Osteoblast (primary cell): ENCODE measurements around the gene FLII. TPM values are rescaled to one million over a fixed set of nuclear protein-coding genes. Genes with fewer than 3 reads are reported as not detected.

ENCODE experiments used
- DNase-seq: peaks from one replicate; pipeline ENCODE4 v3.0.0; 2011; ENCODE audit warnings: low spot score, mixed read lengths; ENCODE audit not compliant: insufficient read length; ENCODE audit errors: missing footprints
- H2AFZ ChIP-seq: 2 replicates; pipeline ENCODE4 v1.6.0; 2011; ENCODE audit warnings: mild to moderate bottlenecking, low read length
- H3K27ac ChIP-seq: 2 replicates; pipeline ENCODE4 v1.5.1; 2011; ENCODE audit warnings: mild to moderate bottlenecking, low read depth, low read length, moderate library complexity
- H3K27me3 ChIP-seq: 2 replicates; pipeline ENCODE4 v1.6.0; 2012; ENCODE audit warnings: mild to moderate bottlenecking, control low read depth, inconsistent platforms, low read length, moderate library complexity; ENCODE audit not compliant: insufficient read depth
- H3K36me3 ChIP-seq: 2 replicates; pipeline ENCODE4 v1.5.1; 2011; ENCODE audit warnings: mild to moderate bottlenecking, low read length, control low read depth, moderate library complexity; ENCODE audit not compliant: insufficient read depth
- H3K4me1 ChIP-seq: 2 replicates; pipeline ENCODE4 v1.5.1; 2011; ENCODE audit warnings: mild to moderate bottlenecking, low read length, control low read depth, moderate library complexity; ENCODE audit not compliant: insufficient read depth
- H3K4me2 ChIP-seq: 2 replicates; pipeline ENCODE4 v1.6.0; 2011; ENCODE audit warnings: mild to moderate bottlenecking, low read length; ENCODE audit not compliant: insufficient read depth
- H3K4me3 ChIP-seq: fragments of 200-600 bp; sonication (generic); 3 replicates; pipeline ENCODE4 v1.5.1; 2012; ENCODE audit warnings: mild to moderate bottlenecking, low read length, inconsistent platforms; ENCODE audit not compliant: insufficient read depth
- H3K79me2 ChIP-seq: 2 replicates; pipeline ENCODE4 v1.6.0; 2012; ENCODE audit warnings: mild to moderate bottlenecking, low read length, control low read depth, inconsistent platforms; ENCODE audit not compliant: insufficient read depth
- H3K9me3 ChIP-seq: 2 replicates; pipeline ENCODE4 v1.5.1; 2011; ENCODE audit warnings: low read depth, low read length, control low read depth
- H4K20me1 ChIP-seq: 2 replicates; pipeline ENCODE4 v1.6.0; 2012; ENCODE audit warnings: mild to moderate bottlenecking, low read length, control low read depth; ENCODE audit not compliant: insufficient read depth
- CTCF ChIP-seq: IDR thresholded peaks from 2 replicates; pipeline ENCODE4 v1.5.1; 2011; ENCODE audit warnings: mild to moderate bottlenecking, low read depth, low read length, moderate library complexity; ENCODE audit errors: extremely low read depth
- total RNA-seq: library from RNA; depleted of rRNA; stranded (reverse); fragments of >200 nt; gene quantifications from 2 replicates; pipeline ENCODE4 v1.2.3, GENCODE V29; 2012

FLII gene
- total RNA-seq, 1 donor = 212 TPM

- no peak for TF ChIP-seq CTCF
- no peaks in the 10 kb centered on the region for H3K27me3 ChIP-seq
- no peak overlapping the region for H3K27ac ChIP-seq
- no peak overlapping the region for H2AFZ ChIP-seq
- peaks cover 4% of the 10 kb centered on the region for H3K4me1 ChIP-seq
- no peaks in the 10 kb centered on the region for H3K9me3 ChIP-seq
- peaks cover under 1% of the 10 kb centered on the region for H3K79me2 ChIP-seq
- H3K4me2 ChIP-seq = no peak overlapping the region
- H4K20me1 ChIP-seq = no peaks in the 10 kb centered on the region
- no peak overlapping the region for H3K4me3 ChIP-seq
- DNase-seq = peak; percentile 62
- H3K36me3 ChIP-seq = peaks cover 22% of the 10 kb centered on the region
Observed at GRCh38 chr17:18267927-18268711, 9.6 kb upstream of the FLII start.

- no peak overlapping the region for H3K4me2 ChIP-seq
- DNase-seq = peak; percentile 46
- H3K4me3 ChIP-seq = no peak overlapping the region
- H3K4me1 ChIP-seq = peaks cover 4% of the 10 kb centered on the region
- H3K27me3 ChIP-seq = no peaks in the 10 kb centered on the region
- TF ChIP-seq CTCF = no peak
- H2AFZ ChIP-seq = no peak overlapping the region
- H3K27ac ChIP-seq = no peak overlapping the region
- no peaks in the 10 kb centered on the region for H3K9me3 ChIP-seq
- peaks cover 6% of the 10 kb centered on the region for H4K20me1 ChIP-seq
- peaks cover 8% of the 10 kb centered on the region for H3K79me2 ChIP-seq
- peaks cover 20% of the 10 kb centered on the region for H3K36me3 ChIP-seq
Observed at GRCh38 chr17:18267366-18267765, 8.8 kb upstream of the FLII start.

GRCh38 chr17:18263885-18264682 lies 5.5 kb upstream of the FLII start:
- Histone ChIP-seq H3K4me3 (no peak overlapping the region), H3K4me2 (no peak overlapping the region), H3K36me3 (peaks cover 20% of the 10 kb centered on the region), H3K79me2 (peaks cover 26% of the 10 kb centered on the region), H3K27ac (no peak overlapping the region), H3K27me3 (no peaks in the 10 kb centered on the region), H3K9me3 (no peaks in the 10 kb centered on the region), H3K4me1 (peaks cover 22% of the 10 kb centered on the region), H2AFZ (no peak overlapping the region), H4K20me1 (peaks cover 9% of the 10 kb centered on the region)
- DNase-seq = peak; percentile 62
- TF ChIP-seq CTCF = no peak

- peaks cover 20% of the 10 kb centered on the region for H3K36me3 ChIP-seq
- peak; percentile 73 for DNase-seq
- H3K27me3 ChIP-seq = no peaks in the 10 kb centered on the region
- no peak overlapping the region for H3K4me2 ChIP-seq
- no peak overlapping the region for H3K4me3 ChIP-seq
- peaks cover 33% of the 10 kb centered on the region for H3K79me2 ChIP-seq
- peaks cover 11% of the 10 kb centered on the region for H4K20me1 ChIP-seq
- H3K27ac ChIP-seq = no peak overlapping the region
- no peak for TF ChIP-seq CTCF
- no peak overlapping the region for H2AFZ ChIP-seq
- H3K4me1 ChIP-seq = peaks cover 24% of the 10 kb centered on the region
- H3K9me3 ChIP-seq = no peaks in the 10 kb centered on the region
Observed at GRCh38 chr17:18262641-18263040, 4.1 kb upstream of the FLII start.
